ENCODE results near the gene EPS8.

Gene EPS8

DNA sequence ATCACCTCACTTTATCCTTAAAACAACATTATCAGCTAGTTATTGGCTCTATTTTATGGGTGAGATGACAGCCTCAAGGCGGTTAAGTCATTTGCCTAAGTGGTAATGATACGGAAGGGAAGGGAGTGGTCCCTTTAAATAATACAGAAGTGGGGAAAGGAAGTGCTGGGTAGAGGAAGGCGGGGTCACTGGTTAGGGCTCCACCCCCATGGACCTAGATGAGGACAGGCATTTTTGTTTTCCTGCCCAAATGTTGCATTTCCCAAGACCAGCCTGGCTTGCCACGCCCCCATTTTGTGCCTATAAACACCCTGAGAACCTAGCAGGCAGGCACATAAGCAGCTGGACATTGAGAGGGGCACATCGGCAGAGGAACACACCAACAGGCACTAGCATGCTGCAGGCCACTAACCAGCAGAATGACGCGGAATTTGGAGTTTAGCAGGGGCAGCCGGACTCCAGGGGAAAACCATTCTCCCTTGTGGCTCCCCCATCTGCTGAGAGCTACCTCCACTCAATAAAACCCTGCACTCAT, 100.9 kb downstream of the EPS8 start:
- peak overlapping the region; percentile 51; the same call in 1 of the 2 replicates for H3K27ac ChIP-seq
- TF ChIP-seq, protein P1, sequence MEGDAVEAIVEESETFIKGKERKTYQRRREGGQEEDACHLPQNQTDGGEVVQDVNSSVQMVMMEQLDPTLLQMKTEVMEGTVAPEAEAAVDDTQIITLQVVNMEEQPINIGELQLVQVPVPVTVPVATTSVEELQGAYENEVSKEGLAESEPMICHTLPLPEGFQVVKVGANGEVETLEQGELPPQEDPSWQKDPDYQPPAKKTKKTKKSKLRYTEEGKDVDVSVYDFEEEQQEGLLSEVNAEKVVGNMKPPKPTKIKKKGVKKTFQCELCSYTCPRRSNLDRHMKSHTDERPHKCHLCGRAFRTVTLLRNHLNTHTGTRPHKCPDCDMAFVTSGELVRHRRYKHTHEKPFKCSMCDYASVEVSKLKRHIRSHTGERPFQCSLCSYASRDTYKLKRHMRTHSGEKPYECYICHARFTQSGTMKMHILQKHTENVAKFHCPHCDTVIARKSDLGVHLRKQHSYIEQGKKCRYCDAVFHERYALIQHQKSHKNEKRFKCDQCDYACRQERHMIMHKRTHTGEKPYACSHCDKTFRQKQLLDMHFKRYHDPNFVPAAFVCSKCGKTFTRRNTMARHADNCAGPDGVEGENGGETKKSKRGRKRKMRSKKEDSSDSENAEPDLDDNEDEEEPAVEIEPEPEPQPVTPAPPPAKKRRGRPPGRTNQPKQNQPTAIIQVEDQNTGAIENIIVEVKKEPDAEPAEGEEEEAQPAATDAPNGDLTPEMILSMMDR (conservative IDR thresholded peaks at IDR 0.05): no peak

DNA sequence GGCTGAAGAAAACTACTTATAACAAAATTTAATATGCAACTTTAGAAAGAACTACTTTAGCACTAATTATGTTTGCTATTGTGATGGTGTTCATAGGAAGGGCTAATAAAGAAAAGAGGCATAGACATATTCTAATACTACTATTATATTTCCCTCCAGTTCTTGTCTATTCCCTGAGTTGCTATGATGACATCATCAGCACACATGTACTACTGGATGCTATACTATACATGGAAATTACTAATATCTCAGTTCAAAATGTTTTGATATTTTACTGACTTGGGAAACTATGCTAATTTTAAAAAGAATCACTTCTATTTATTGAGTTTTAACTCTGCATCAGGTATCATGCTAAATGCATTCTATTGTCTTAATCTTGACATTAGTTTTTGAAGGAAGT, 101.6 kb downstream of the EPS8 start:
- TF ChIP-seq, protein P1 (conservative IDR thresholded peaks at IDR 0.05): no peak
- H3K27ac ChIP-seq: no peak overlapping the region

DNA sequence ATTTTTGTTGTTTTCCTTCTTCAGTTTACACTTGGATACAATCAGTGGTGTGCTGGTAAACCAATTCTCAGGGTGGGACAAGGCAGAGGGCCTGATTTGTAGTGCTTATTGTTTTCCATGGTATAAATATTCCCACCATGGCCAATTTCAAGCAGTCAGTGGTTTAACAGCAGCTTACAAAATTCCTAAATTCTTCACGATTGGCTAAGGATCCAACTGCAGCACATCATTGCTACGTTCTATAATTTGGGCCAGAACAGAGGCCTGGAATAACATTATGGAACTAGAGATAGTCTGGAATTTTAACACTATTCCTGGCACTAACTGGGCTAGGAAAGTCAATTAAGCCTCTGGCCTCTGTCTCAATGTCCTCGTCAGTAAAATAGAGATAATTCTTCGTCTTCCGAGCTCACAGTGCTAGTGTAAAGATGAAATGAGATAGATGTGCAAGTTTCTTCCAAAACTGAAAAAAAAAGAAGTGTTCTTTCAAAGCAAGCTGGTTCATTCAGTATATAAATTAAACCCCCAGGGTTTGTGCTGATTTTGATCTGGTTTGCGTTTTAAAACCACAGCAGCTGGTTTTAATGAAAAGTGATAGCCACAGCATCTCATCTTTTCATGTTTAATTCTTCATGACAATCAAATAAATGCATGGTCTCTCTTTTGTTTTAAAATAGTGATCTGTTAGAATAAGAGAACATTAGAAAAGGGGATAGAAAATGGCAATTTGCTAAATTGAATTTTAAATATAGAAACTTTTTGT, 104.1 kb downstream of the EPS8 start:
- no peak overlapping the region for H3K27ac ChIP-seq
- TF ChIP-seq, protein P1 (conservative IDR thresholded peaks at IDR 0.05): no peak

DNA sequence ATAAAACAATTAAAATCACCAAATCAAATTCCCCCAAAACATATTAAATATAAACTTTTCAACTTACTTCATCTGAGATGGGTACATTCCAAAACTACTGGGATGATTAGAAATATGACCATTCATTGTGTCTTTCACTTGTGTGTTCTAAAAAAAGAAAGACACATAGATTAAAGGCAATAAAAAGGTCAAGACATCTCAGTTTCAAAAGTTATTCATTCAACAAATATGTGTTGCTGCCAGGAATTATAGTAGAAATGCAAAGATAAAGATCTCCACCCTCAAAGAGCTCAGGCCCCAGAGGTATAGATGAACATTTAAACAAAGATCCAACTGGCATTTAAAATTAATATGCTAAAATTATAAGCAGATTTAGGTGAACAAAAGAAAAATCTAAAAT, 106.4 kb downstream of the EPS8 start:
- H3K27ac ChIP-seq: no peak overlapping the region
- TF ChIP-seq, protein P1 (conservative IDR thresholded peaks at IDR 0.05): no peak

DNA sequence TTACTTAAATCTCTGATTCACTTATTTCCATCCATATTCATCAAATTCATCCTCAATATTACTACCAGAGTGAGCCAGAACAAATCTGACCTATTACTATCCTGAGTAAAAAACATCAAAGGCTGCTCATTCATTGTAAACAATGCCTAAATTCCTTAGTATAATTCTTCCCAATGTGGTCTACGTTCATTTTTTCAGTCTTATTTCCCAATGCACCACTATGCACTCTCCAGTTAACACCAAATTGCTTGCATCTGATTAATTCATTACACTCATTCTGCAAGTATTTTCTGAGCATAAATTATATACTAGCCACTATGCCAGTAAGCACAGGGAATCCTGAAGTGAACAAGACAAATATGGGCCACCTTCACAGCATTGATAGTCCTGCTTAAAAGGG, 110.0 kb downstream of the EPS8 start:
- H3K27ac ChIP-seq: no peak overlapping the region
- TF ChIP-seq, protein P1 (conservative IDR thresholded peaks at IDR 0.05): no peak

GRCh38 chr12:15677726-15678201, 111.4 kb downstream of the EPS8 start:
- H3K27ac ChIP-seq: no peak overlapping the region
- TF ChIP-seq, protein P1 (conservative IDR thresholded peaks at IDR 0.05): no peak

GRCh38 chr12:15677228-15677627, 112.0 kb downstream of the EPS8 start:
- no peak overlapping the region for H3K27ac ChIP-seq
- TF ChIP-seq, protein P1 (conservative IDR thresholded peaks at IDR 0.05): no peak
